Transverse colon (tissue), 3 donors: ENCODE results near the gene LRPAP1.
"Not testable (repeated sequence)": the region's sequence is repeated elsewhere in the genome, so short reads cannot be mapped to it uniquely, and the experiment has no call there.

Experiments
- POLR2A ChIP-seq: fragments of 450-650 bp; IDR thresholded peaks from one replicate; pipeline ENCODE4 v1.6.1; 2016; ENCODE audit warnings: antibody characterized with exemption, mild to moderate bottlenecking, moderate library complexity
- POLR2AphosphoS5 ChIP-seq, 3 donors: sonication (generic); formaldehyde crosslinking; IDR thresholded peaks; one replicate each; pipeline ENCODE4 v1.6.1; 2016; ENCODE audit warnings: antibody characterized with exemption in 3 of 3

- not testable (repeated sequence) for TF ChIP-seq POLR2AphosphoS5 (IDR thresholded peaks at IDR 0.05); POLR2A
These were observed 6.7 kb upstream of the LRPAP1 start for GRCh38 chr4:3538906-3539305.
